Astrocyte of the cerebellum (primary cell): ENCODE data around the gene CPTP.
A peak's percentile ranks its signal among the peaks of the same experiment; 100 is the strongest.

Source experiments
- DNase-seq: peaks from one replicate; pipeline ENCODE4 v3.0.0-alpha.2; 2011; ENCODE audit warnings: low read depth
- H3K4me3 ChIP-seq: 2 replicates; pipeline ENCODE4 v1.5.1; 2011; ENCODE audit warnings: mild to moderate bottlenecking, low read depth, low read length, moderate library complexity
- CTCF ChIP-seq: IDR thresholded peaks from 2 replicates; pipeline ENCODE4 v1.5.1; 2012; ENCODE audit warnings: low read length, low read depth, moderate library complexity, mild to moderate bottlenecking; ENCODE audit errors: missing control alignments
- in situ Hi-C: cut with HindIII; loops from 2 replicates; pipeline ENCODE4 v1.10.0; 2017; ENCODE audit warnings: low sequenced_read_pairs

CPTP gene

GRCh38 chr1:1373051-1373814, 48.6 kb downstream of the CPTP start:
- no peak for DNase-seq
- in situ Hi-C loops, result loop anchor here (5.0 kb wide), 1 partner anchor 119 kb away; no protein-coding TSS in a partner anchor
- TF ChIP-seq CTCF, result no peak
- H3K4me3 ChIP-seq, result peak overlapping the region; percentile 88

- in situ Hi-C loops, result loop anchor here (5.0 kb wide), 1 partner anchor 118 kb away; no protein-coding TSS in a partner anchor
- DNase-seq, result no peak
Measured at GRCh38 chr1:1373815-1374588, 49.4 kb downstream of the CPTP start.

GRCh38 chr1:1374589-1374928, 50.0 kb downstream of the CPTP start:
- no peak for TF ChIP-seq CTCF
- in situ Hi-C loops, result loop anchor here (5.0 kb wide), 1 partner anchor 118 kb away; no protein-coding TSS in a partner anchor
- no peak for DNase-seq
- H3K4me3 ChIP-seq, result peak overlapping the region; percentile 88

More at GRCh38 chr1:1373815-1374588, 49.4 kb downstream of the CPTP start:
- TF ChIP-seq CTCF, result no peak
- peak overlapping the region; percentile 88 for H3K4me3 ChIP-seq

GRCh38 chr1:1374929-1375662, 50.5 kb downstream of the CPTP start, which contains the start of gene AURKAIP1:
AURKAIP1 (minus strand) TSS chr1:1375207; CDS start chr1:1374756, 451 bp downstream.
- in situ Hi-C loops, result loop anchor here (5.0 kb wide), 1 partner anchor 117 kb away; no protein-coding TSS in a partner anchor
- peak; percentile 100 for DNase-seq
- H3K4me3 ChIP-seq, result peak within 1 kb of the TSS; percentile 88
- TF ChIP-seq CTCF, result peak; percentile 25

GRCh38 chr1:1376551-1377226, 52.1 kb downstream of the CPTP start:
- no peak for DNase-seq
- H3K4me3 ChIP-seq, result no peak overlapping the region
- no peak for TF ChIP-seq CTCF
- in situ Hi-C loops, result no loop called here
